NCI-H2196 treated with DMSO at 0.1 percent for 48 hours (cell line): ENCODE results near the gene GCLM.
"Not testable (repeated sequence)": the region's sequence is repeated elsewhere in the genome, so short reads cannot be mapped to it uniquely, and the experiment has no call there.

Experiments used
- DNase-seq: peaks from one replicate; lab custom pipeline; 2025; ENCODE audit not compliant: unreplicated experiment; lab: John Stamatoyannopoulos, UW

The GCLM gene

DNA sequence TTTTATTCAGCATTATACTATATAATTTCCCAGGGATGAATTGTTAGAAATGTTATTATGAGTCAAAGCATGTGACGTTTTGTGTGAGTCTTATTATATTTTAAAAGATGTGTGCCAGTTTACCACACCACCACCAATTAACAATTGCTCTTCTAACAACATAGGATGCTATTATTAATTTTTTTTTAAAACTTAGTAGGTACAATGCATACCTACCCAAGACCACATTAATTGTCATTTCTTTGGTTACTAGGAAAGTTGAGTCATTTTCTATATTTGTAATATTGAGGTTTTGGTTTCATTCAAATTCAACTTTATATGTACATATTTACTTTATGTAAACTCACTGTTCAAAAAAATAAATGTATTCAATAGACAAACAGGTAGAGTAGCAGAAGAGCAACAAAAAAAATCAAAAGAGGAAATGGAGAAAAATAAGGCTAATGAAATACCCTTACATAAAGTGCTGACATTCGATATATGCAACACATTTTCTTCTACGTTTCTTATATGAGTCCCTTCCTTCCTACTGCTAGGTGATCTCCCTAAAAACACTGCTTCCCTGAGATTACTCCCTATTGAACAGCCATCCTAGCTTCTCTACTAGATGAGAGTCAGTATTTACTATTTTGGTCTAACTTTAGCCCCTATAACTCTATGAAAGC is 9.6 kb downstream of the GCLM start:
- DNase-seq = no peak

DNA sequence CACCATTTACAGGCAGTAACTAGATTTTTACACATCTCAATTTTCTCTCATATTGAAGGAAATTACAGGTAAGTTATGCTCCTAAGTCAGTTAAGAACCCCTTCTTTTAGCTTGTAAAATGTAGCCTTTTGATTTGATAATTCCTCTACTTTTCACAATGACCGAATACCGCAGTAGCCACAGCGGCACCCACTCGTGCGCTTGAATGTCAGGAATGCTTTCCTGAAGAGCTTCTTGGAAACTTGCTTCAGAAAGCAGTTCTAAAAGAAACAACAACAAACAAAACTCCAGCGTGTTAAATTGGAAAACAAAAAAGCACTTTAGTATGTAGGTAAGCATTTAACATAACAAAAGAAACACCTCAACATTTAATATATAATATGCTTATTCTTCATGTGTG is 20.3 kb downstream of the GCLM start:
- no peak for DNase-seq

DNA sequence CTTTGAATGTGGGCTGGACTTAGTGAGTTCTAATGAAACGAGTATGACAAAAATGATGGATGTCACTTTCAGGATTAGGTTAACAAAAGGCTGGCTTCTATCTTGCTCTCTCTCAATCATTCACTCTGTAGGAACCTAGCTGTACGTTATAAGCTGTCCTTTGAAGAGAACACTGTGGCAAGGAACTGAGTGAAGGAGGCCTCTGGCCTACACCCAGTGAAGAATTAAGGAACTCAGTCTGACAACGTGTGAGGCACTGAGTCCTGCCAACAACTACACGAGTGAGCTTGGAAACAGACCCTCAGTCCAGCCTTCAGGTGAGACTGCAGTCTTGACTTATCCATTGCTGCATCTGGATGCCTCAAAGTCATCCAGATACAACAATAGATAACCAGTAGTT is 27.0 kb downstream of the GCLM start:
- DNase-seq = no peak

DNA sequence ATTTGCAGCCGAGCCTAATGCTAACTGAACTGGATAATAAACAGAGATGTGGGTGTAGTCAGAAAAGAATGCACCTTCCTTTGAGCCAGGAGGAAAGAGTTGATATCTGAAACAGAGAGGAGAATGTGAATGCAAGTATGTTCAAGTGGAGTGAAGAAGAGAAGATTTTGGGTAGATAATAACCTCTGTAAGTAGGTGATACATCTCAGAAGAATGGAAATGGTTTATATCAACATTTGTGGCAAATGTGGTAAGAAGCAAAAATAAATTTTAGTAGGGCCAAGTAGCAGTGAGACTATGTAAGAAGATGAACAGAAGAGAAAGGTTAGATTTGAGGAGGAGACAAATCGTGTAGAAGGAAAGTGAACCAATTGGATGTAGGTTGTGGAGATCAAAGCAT is 28.5 kb downstream of the GCLM start:
- DNase-seq = no peak

DNA sequence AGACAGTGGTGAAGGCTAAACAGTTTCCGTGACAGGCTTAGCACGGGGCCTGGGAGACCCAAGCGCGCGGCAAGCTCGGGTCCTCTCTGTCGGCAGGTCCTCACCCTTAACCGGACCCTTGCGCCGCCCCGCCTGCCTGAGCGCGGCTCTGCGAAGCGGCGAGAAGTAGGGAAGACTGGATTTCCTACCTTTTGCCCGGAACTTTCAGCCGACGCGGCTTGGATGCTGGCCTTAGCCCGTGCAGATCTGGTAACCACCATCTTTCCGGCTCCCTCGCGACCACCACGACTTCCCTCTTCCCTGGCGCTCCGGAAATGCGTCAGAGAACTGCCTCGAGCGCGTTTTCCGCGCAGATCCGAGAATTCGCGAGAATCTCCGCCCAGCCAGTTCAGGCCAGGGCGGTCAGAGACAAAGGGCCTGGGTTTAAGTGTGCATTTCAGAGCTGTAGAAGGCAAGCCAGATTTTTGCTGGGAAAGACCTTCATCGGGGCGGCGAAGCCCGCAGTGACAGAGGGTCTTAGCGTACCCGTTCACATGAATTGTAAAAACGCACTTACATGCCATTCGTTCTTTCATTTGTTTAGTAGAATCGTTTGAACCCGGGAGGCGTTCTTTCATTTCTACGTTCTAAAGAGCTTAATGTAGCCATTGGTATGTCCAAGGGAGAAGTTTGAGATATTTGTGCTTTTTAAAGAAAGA is 30.2 kb downstream of the GCLM start, which contains the start of gene DNTTIP2:
Gene DNTTIP2, minus strand, starts transcription at position 318 of the 698 bp plus-strand sequence. Its CDS starts 58 bp downstream, at position 260.
- peak; percentile 75 for DNase-seq

DNA sequence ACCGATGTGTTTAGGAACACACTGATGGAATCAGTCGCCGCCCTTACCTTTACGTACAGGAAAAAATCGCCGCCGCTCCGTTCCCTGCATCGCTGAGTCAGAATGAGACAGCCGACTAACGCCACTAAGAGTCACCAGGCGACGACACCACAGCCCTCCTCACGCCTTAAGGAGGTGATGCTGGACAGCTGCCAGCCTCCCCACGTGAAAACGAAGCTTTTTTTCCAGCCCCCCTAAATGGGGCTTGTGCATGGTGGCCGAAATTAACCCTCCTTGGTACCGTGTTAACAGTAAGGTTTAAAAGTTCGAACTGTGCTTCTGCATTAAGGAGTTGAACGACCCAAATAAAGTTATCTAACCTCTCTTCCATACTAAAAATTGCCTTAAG is 30.7 kb downstream of the GCLM start:
- DNase-seq = no peak

DNA sequence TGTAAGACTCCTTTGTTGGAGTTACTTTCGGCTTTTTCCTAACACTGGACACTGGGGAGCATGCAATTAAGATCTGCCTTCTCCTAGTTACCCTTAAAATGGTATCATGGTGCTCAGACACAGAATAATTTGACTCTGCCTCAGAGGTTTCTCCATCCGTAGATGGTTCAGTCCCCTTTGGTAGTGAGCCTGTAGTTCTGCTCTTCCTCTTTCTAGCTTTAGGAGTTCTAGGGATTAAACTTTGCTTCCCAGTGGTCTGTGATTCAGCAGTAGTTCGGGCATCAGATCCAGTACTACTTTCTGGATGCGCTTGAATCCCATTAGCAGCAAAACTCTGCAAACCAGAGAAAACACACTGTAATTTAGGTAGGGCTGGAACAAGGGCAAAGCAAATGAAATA is 31.7 kb downstream of the GCLM start:
- no peak for DNase-seq

DNA sequence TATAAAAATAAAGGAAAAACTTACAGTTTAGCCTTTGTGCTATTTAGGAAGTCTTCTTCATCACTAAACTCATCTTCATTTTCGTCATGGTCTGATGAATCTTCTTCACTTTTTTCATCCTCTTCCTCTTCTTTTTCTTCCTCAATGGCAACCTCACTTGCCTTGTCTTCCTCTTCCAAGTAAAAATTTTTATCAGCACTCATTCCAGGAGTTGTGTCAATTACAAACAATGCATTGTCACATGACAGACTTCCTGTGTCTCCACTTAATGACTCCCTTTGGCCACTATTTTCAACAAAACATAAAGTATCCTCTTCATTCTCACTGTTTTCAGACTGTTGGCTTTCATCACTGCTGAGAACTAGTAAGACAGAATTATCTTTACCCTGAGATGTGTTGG is 33.0 kb downstream of the GCLM start:
- no peak for DNase-seq

DNA sequence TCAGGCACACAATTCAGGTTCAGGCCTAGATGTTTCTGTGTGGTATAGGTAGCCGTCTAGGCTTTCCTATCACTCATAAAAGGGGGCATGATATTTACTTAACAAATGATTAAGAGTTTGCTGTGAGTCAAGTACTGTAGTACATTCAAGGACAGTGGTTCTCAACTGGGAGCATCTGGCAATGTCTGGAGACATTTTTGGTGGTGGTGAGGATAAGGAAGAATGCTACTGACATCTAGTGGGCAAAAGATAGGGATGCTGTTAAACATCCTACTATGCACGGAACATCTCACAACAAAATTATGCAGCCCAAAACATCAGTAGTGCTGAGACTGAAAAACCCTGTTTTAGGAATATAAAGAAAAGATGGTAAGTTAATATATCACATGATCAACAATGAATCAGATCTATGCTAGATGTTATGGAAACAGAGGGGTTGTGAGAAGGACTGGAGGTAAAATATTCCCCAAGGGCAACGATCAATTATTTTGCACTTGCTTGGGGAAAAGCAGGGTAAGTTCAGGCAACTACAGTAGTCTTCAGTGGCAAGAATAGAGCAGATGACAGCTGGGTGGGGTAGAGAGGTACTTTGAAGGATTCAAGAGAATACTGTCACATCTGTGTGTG is 35.1 kb downstream of the GCLM start:
- peak; percentile 36 for DNase-seq

DNA sequence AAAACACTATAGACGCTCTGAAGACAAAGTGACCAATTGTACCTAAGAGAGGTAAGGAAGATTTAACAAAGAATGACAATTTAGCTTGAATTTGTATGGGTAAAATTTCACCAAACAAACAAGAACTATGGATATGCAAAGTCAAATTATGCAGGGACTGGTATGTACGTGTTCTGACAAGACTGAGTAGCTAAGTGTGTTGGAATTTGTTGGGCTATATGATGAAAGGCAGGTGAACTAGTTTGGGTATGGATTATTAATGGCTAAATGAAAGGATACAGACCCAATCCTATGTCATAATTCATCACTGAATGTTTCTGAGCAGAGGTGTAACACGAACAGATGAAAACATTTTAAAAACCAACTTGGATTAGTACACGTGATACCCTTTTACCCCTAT is 37.9 kb downstream of the GCLM start:
- DNase-seq = no peak

DNA sequence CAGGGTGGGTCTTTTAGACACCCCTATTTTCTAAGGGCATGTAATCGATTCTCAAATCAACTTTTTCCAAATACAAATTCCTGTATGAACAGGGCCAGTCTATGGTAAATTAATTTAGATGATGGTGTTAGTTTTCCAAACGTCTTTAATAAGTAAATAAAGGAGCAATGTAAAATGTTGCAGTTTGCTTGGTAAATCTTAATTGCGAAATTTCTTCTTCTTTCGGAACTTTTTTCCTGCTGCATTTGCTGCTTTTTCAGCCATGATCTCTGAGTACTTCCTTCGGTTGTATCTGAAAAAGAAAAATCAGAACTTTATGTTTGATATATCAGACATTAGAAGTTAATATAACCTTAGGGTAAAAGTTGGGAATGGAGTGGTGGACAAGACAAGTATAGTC is 39.6 kb downstream of the GCLM start:
- no peak for DNase-seq

DNA sequence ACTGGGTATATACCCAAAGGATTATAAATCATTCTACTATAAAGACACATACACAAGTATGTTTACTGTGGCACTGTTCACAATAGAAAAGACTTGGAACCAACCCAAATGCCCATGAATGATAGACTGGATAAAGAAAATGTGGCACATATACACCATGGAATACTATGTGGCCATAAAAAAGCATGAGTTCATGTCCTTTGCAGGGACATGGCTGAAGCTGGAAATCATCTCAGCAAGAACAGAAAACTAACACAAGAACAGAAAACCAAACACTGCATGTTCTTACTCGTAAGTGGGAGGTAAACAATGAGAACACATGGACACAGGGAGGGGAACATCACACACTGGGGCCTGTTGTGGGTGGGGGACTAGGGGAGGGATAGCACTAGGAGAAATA is 40.7 kb downstream of the GCLM start:
- DNase-seq = not testable (repeated sequence)

DNA sequence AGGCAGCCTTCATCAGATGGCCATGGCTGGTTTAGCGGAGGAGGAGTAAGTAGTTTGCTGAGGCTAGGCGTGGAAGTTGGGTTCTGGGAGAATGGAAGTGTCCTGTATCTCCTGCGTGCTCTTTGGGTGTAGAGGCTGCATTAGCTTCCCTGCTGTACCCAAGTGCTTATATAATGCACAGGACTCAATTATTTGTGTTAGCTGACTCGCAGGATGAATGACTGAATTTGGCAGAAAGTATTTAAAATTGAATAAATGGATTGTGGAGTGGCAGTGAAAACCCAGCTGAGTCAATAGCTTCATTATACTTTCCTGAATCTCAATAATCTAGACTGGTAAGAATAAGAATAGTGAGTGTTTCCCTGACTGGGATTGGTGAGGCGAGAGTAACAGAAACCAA is 44.0 kb downstream of the GCLM start:
- no peak for DNase-seq

DNA sequence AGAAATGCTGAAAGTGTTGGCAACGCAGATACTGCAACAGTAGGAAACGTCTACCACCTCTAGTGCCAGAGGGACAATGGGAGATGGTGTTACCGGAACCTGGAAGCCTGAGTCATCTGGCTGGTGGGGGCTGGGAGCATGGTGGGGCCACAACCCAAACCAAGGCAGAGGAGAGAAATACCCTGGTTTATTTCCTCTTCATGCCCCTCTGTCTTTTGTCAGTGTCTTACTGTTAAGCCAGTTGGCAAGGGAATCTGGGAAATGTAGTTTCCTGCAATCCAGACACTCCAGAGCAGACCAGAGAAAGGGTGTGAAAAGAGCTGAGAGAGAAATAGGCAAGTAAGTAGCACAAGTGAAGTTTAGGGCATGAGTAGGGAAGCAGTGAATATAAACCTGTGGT is 45.1 kb downstream of the GCLM start:
- DNase-seq = no peak

DNA sequence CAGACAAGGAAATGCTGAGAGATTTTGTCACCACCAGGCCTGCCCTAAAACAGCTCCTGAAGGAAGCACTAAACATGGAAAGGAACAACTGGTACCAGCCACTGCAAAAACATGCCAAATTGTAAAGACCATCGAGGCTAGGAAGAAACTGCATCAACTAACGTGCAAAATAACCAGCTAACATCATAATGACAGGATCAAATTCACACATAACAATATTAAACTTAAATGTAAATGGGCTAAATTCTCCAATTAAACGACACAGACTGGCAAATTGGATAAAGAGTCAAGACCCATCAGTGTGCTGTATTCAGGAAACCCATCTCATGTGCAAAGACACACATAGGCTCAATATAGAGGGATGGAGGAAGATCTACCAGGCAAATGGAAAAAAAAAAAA is 51.6 kb downstream of the GCLM start:
- DNase-seq = not testable (repeated sequence)

DNA sequence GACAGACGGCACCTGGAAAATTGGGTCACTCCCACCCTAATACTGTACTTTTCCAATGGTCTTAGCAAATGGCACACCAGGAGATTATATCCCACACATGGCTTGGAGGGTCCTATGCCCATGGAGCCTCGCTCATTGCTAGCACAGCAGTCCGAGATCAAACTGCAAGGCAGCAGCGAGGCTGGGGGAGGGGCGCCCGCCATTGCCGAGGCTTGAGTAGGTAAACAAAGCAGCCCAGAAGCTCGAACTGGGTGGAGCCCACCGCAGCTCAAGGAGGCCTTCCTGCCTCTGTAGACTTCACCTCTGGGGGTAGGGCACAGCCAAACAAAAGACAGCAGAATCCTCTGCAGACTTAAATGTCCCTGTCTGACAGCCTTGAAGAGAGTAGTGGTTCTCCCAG is 53.2 kb downstream of the GCLM start:
- not testable (repeated sequence) for DNase-seq

DNA sequence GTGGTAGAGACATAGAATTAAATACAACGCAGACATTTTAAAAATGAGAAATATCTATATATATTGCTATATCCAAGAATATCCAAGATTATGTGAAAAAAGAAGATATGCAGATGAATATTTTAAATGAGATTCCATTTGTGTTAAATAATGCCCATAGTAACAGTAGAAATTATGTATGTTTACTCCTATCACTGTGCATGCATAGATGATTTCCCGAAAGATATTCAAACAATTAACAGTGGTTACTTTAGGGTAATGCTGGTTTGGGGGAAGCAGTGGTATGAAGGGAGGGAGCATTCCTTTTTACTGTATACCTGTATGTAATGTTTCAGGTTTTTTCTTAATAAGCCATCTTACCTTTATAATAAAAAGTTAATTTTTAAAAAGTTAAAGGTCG is 55.3 kb downstream of the GCLM start:
- DNase-seq = no peak

DNA sequence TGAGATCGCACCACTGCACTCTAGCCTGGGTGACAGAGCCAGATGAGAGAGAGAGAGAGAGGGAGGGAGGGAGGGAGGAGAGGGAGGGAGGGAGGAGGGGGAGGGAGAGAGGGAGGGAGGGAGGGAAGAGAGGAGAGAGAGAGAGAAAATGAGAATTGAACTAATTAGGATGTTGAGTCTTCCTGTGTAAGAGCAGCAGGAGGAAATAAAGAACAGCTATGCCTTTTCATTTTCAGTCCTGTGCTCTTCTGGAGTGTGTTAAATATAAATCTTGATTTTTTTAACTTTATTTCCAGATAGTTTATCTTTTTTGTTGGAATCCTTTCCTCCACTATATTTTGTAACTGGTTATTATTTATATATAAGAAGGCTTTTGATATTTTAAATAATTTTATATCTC is 57.4 kb downstream of the GCLM start:
- no peak for DNase-seq

DNA sequence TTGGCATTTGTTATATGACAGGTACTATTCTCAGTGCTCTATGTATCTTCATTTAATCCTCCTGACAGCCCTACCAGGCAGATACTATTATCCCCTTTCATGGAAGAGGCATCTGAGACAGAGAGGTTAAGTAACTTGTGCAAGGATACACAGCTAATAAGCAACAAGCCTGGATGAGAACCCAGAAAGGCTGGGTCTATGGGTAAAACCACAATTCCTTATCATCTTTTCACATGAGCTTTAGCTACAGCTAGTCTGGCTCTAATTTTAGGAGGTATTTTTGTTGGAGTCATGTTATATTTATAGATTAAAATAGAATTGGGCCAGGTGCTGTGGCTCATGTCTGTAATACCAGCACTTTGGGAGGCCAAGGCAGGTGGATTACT is 57.9 kb downstream of the GCLM start:
- no peak for DNase-seq

DNA sequence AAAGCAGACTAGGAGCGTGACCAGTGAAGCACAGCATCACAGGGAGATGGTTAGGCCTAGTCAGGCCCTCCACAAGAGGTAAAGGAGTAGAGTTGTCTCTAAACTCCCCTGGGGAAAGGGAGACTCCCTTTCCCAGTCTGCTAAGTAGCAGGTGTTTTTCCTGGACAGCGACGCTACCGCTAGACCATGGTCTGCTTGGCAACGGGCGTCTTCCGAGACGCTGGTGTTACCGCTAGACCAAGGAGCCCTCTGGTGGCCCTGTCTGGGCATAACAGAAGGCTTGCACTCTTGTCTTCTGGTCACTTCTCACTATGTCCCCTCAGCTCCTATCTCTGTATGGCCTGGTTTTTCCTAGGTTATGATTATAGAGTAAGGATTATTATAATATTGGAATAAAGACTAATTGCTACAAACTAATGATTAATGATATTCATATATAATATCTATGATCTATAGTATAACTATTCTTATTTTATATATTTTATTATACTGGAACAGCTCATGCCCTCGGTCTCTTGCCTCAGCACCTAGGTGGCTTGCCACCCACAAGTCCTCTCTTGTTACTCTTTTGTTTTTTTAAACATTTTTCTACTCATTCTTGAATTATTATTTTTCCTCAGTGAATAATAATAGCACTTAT is 58.4 kb downstream of the GCLM start:
- DNase-seq = not testable (repeated sequence)

DNA sequence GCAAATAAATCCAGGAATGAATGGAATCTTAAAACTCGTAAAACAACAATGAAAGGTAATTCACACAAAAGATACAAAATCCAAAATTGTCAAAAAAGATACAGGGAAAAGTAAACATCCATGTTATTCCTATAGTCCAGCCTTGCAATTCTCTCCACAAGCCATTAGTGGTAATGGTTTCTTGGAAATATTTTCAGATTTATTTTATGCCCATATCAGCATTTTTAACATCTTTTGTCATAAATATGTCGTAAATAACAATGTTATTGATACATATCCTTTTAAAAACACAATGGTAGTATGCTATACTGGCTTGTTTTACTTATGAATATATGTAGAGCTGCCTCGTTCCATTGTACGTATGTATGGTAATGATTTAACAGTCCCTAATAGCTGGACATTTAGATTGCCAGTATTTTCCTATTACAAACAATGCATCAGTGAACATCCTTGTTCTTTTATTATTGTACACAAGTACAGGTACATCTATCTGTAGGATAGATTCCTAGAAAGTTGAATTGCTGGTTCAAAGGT is 60.8 kb downstream of the GCLM start:
- no peak for DNase-seq

DNA sequence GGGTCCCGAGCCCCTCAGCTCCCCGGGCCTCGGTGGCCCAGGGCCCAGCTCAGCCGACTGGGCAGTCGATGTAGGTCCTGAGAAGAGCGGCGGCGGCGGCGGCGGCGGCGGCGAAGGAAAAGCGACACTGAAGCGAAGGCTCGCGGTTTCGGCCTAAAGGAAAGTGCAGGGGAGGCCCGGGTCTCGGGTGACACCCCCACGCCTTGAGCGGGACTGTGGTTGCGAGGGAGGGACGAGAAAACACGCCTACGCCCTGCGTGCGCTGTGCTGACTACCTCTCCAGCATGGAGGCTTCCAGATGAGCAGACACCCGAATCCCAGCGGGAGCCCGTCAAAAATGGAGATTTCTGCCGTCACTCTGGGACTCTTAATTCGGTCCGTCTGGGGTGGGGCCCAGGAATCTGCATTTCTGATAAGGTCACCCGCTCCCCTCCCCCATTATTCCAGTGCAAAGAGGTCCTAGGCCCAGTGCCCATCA is 61.4 kb downstream of the GCLM start:
- peak; percentile 71 for DNase-seq
